GM23338 (cell line): ENCODE results near the gene RAB3IP. TPM values are rescaled to one million over a fixed set of nuclear protein-coding genes. Genes with fewer than 3 reads are reported as not detected.
"Not testable (repeated sequence)": the region's sequence is repeated elsewhere in the genome, so short reads cannot be mapped to it uniquely, and the experiment has no call there.

Source experiments
- ATAC-seq: fragments of 200-7000 bp; cut with Tn5 transposase; 3 replicates; pipeline ENCODE4 v1.9.1; 2020
- DNase-seq: peaks from one replicate; pipeline ENCODE4 v3.0.0-alpha.2; 2015; ENCODE audit warnings: low spot score
- H2AFZ ChIP-seq: fragments of 200-600 bp; sonication (generic); 2 replicates; pipeline ENCODE4 v1.8.0; 2016; ENCODE audit warnings: antibody characterized with exemption, mild to moderate bottlenecking, moderate library complexity
- H3F3A ChIP-seq: fragments of 200-600 bp; sonication (generic); replicated peaks from 2 replicates; pipeline ENCODE4 v1.8.0; 2017; ENCODE audit warnings: antibody characterized with exemption, mixed run types, low read depth
- H3K27ac ChIP-seq: fragments of 200-600 bp; sonication (generic); 2 replicates; pipeline ENCODE4 v1.6.1; 2016; ENCODE audit warnings: low read depth
- H3K27me3 ChIP-seq: fragments of 200-600 bp; sonication (generic); 2 replicates; pipeline ENCODE4 v1.8.0; 2016; ENCODE audit warnings: mild to moderate bottlenecking, mixed run types, moderate library complexity; ENCODE audit not compliant: insufficient read depth
- H3K36me3 ChIP-seq: fragments of 200-600 bp; sonication (generic); 2 replicates; pipeline ENCODE4 v1.8.0; 2016; ENCODE audit warnings: mild to moderate bottlenecking; ENCODE audit not compliant: insufficient read depth
- H3K4me1 ChIP-seq: fragments of 200-600 bp; sonication (generic); 2 replicates; pipeline ENCODE4 v1.8.0; 2016; ENCODE audit warnings: mild to moderate bottlenecking, moderate library complexity; ENCODE audit not compliant: insufficient read depth
- H3K4me2 ChIP-seq: fragments of 200-600 bp; sonication (generic); 2 replicates; pipeline ENCODE4 v1.7.1; 2017; ENCODE audit warnings: mixed run types
- H3K4me3 ChIP-seq: fragments of 200-600 bp; sonication (generic); 2 replicates; pipeline ENCODE4 v1.6.1; 2016; ENCODE audit warnings: mixed run types
- H3K79me2 ChIP-seq: fragments of 200-600 bp; sonication (generic); replicated peaks from 2 replicates; pipeline ENCODE4 v1.8.0; 2017; ENCODE audit warnings: mild to moderate bottlenecking; ENCODE audit not compliant: insufficient read depth
- H3K9me2 ChIP-seq: fragments of 200-600 bp; sonication (generic); 2 replicates; pipeline ENCODE4 v1.8.0; 2017; ENCODE audit not compliant: insufficient read depth
- H4K20me1 ChIP-seq: fragments of 200-600 bp; sonication (generic); replicated peaks from 2 replicates; pipeline ENCODE4 v1.8.0; 2017; ENCODE audit warnings: mild to moderate bottlenecking; ENCODE audit not compliant: insufficient read depth
- H3K27ac Mint-ChIP-seq: 2 replicates; pipeline ENCODE4 v1.8.0; 2020; ENCODE audit warnings: inconsistent platforms, mild to moderate bottlenecking, moderate library complexity, mixed read lengths
- H3K27me3 Mint-ChIP-seq: 3 replicates; pipeline ENCODE4 v1.8.0; 2022; ENCODE audit warnings: low read depth, mild to moderate bottlenecking, moderate library complexity, mixed read lengths, inconsistent platforms; ENCODE audit not compliant: insufficient read depth, poor library complexity
- H3K36me3 Mint-ChIP-seq: 3 replicates; pipeline ENCODE4 v1.8.0; 2021; ENCODE audit warnings: low read depth, mild to moderate bottlenecking, inconsistent platforms, moderate library complexity, mixed read lengths
- H3K4me1 Mint-ChIP-seq: 3 replicates; pipeline ENCODE4 v1.8.0; 2020; ENCODE audit warnings: mild to moderate bottlenecking, inconsistent platforms, mixed read lengths
- H3K4me3 Mint-ChIP-seq: 3 replicates; pipeline ENCODE4 v1.8.0; 2021; ENCODE audit warnings: moderate library complexity, mild to moderate bottlenecking, inconsistent platforms, mixed read lengths
- H3K9me3 Mint-ChIP-seq: 3 replicates; pipeline ENCODE4 v1.8.0; 2020; ENCODE audit warnings: moderate library complexity, mild to moderate bottlenecking, inconsistent platforms, mixed read lengths
- ETS1 ChIP-seq: IDR thresholded peaks from 2 replicates; pipeline ENCODE4 v1.6.1; 2016; ENCODE audit warnings: antibody characterized with exemption
- EZH2 ChIP-seq: fragments of 200-600 bp; sonication (generic); IDR thresholded peaks from one replicate; pipeline ENCODE4 v1.8.0; 2017; ENCODE audit warnings: antibody characterized with exemption, mild to moderate bottlenecking, low read depth; ENCODE audit not compliant: unreplicated experiment
- JUNB ChIP-seq: IDR thresholded peaks from one replicate; pipeline ENCODE4 v1.6.1; 2016; ENCODE audit warnings: antibody characterized with exemption; ENCODE audit not compliant: unreplicated experiment
- ZNF114 ChIP-seq: fragments of 250-450 bp; sonication (Bioruptor Pico); IDR thresholded peaks from 2 replicates; pipeline ENCODE4 v1.5.0; 2020; ENCODE audit warnings: mild to moderate bottlenecking, moderate library complexity
- polyA plus RNA-seq: library from polyadenylated mRNA; unstranded; fragments of >200 nt; fragmentation: Nextera tagmentation; extraction: Ambion mirVana; gene quantifications from 2 replicates; pipeline ENCODE4 v1.2.1, GENCODE V29; 2016
- total RNA-seq: library from RNA; depleted of rRNA; stranded (reverse); fragments of >200 nt; shearing (Covaris generic); gene quantifications from 2 replicates; pipeline ENCODE4 v1.2.3, GENCODE V29; 2014

RAB3IP gene
- total and polyA plus RNA-seq, 2 experiments from 2014 or later: 48.6 TPM

- ATAC-seq: no peak
- H3K36me3 Mint-ChIP-seq: peaks cover 16% of the 10 kb centered on the region; the same call in 2 of the 3 replicates
These were observed 44.7 kb downstream of the RAB3IP start for GRCh38 chr12:69783365-69783764.

DNA sequence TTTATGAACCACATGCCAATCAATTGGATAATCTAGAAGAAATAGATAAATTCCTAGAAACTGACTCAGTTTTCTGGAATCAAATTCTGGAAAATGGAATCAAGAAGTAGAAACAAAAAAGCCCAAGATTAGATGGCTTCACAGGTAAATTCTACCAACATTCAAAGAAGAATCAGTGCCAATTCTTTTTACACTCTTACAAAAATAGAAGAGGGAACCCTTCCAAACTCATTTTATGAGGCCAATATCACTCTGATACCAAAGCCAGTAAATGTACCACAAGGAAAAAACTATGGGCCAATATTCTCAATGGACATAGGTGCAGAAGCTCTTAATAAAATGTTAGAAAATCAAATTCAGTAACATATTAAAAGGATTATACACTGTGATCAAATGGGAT is 50.7 kb downstream of the RAB3IP start:
- H3K4me1 Mint-ChIP-seq: no peaks in the 10 kb centered on the region
- Histone ChIP-seq H3K27ac (no peak overlapping the region), H3K36me3 (peaks cover 11% of the 10 kb centered on the region; the same call in 1 of the 2 replicates), H4K20me1 (no peaks in the 10 kb centered on the region; the same call in 1 of the 2 replicates), H3K27me3 (no peaks in the 10 kb centered on the region), H3K4me3 (no peak overlapping the region), H3K79me2 (no peaks in the 10 kb centered on the region), H2AFZ (no peak overlapping the region), H3K9me2 (no peaks in the 10 kb centered on the region), H3K4me1 (no peaks in the 10 kb centered on the region), H3K4me2 (no peak overlapping the region), H3F3A (no peaks in the 10 kb centered on the region)
- H3K27me3 Mint-ChIP-seq: no peaks in the 10 kb centered on the region
- no peak for TF ChIP-seq ETS1
- peaks cover 36% of the 10 kb centered on the region for H3K9me3 Mint-ChIP-seq
- H3K27ac Mint-ChIP-seq: no peak overlapping the region
- H3K4me3 Mint-ChIP-seq: no peak overlapping the region
- no peak for DNase-seq
- peaks cover 45% of the 10 kb centered on the region for H3K36me3 Mint-ChIP-seq
- ATAC-seq: no peak

More at GRCh38 chr12:69783365-69783764, 44.7 kb downstream of the RAB3IP start:
- H3K27me3 ChIP-seq: no peaks in the 10 kb centered on the region
- no peak overlapping the region for H3K27ac Mint-ChIP-seq
- peaks cover 4% of the 10 kb centered on the region; the same call in 2 of the 3 replicates for H3K9me3 Mint-ChIP-seq
- peaks cover 6% of the 10 kb centered on the region; the same call in 1 of the 3 replicates for H3K4me1 Mint-ChIP-seq
- H4K20me1 ChIP-seq: peaks cover 3% of the 10 kb centered on the region; the same call in 1 of the 2 replicates
- no peak for TF ChIP-seq JUNB
- H3K4me3 ChIP-seq: no peak overlapping the region
- H3F3A ChIP-seq: no peaks in the 10 kb centered on the region
- H3K4me2 ChIP-seq: no peak overlapping the region
- DNase-seq: no peak
- H3K4me1 ChIP-seq: peaks cover 3% of the 10 kb centered on the region; the same call in 1 of the 2 replicates
- no peaks in the 10 kb centered on the region for H3K9me2 ChIP-seq
- no peak overlapping the region for H3K27ac ChIP-seq
- no peak overlapping the region for H3K4me3 Mint-ChIP-seq
- no peak overlapping the region for H2AFZ ChIP-seq
- H3K36me3 ChIP-seq: peaks cover 11% of the 10 kb centered on the region; the same call in 1 of the 2 replicates
- 0 out of 2 replicates have a peak, but pooled peaks cover 4% of the 10 kb centered on the region for H3K79me2 ChIP-seq
- no peaks in the 10 kb centered on the region for H3K27me3 Mint-ChIP-seq

DNA sequence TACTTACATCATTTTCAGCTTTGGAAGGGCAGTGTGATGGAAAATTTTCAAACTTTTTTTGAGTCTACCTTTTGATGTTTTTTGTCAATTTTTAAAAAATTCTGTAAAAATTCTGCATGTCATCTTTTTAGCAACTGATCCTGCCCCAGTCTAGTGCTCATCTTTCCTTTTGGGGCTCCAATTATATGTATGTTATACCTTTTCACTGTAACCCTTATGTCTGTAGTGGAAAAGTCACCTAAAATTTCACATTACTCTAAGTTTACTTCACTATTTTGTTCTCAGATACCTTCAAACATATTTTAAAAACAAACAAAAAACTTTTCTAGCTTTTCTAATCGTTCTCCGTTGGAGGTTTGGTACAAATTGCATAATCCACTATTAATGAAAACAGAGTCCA is 53.9 kb downstream of the RAB3IP start:
- no peaks in the 10 kb centered on the region; the same call in 1 of the 2 replicates for H4K20me1 ChIP-seq
- peaks cover 8% of the 10 kb centered on the region; the same call in 1 of the 2 replicates for H3K36me3 ChIP-seq
- H3K27ac Mint-ChIP-seq: no peak overlapping the region
- H3K27me3 Mint-ChIP-seq: no peaks in the 10 kb centered on the region
- no peaks in the 10 kb centered on the region for H3K9me2 ChIP-seq
- H3F3A ChIP-seq: no peaks in the 10 kb centered on the region
- no peaks in the 10 kb centered on the region for H3K79me2 ChIP-seq
- no peak overlapping the region for H3K4me3 ChIP-seq
- H3K9me3 Mint-ChIP-seq: peaks cover 36% of the 10 kb centered on the region
- H3K36me3 Mint-ChIP-seq: peaks cover 64% of the 10 kb centered on the region
- no peaks in the 10 kb centered on the region for H3K4me1 Mint-ChIP-seq
- H2AFZ ChIP-seq: no peak overlapping the region
- H3K4me2 ChIP-seq: no peak overlapping the region
- H3K4me3 Mint-ChIP-seq: no peak overlapping the region
- ATAC-seq (no peak), DNase-seq (no peak)
- H3K27me3 ChIP-seq: no peaks in the 10 kb centered on the region
- TF ChIP-seq ETS1 (no peak), ZNF114 (CRISPR knock-in tag) (no peak), EZH2 (no peak)
- H3K4me1 ChIP-seq: no peaks in the 10 kb centered on the region
- H3K27ac ChIP-seq: no peak overlapping the region

- peaks cover 14% of the 10 kb centered on the region for H3K36me3 ChIP-seq
- not testable (repeated sequence) for H4K20me1 ChIP-seq, H3K9me2 ChIP-seq, H3K4me3 ChIP-seq, H3K27ac Mint-ChIP-seq, H3K79me2 ChIP-seq, H3K27me3 Mint-ChIP-seq, ATAC-seq, H3K4me2 ChIP-seq, H3K4me3 Mint-ChIP-seq, DNase-seq, H3K27me3 ChIP-seq, H2AFZ ChIP-seq, H3K27ac ChIP-seq, H3K4me1 Mint-ChIP-seq, H3F3A ChIP-seq, H3K4me1 ChIP-seq
- Mint-ChIP-seq H3K36me3 (peaks cover 73% of the 10 kb centered on the region), H3K9me3 (peaks cover 62% of the 10 kb centered on the region)
These were observed 68.6 kb downstream of the RAB3IP start for GRCh38 chr12:69807101-69807897.
